HG02938 (cell line): ENCODE data around the gene TASP1.

Experiments
- ATAC-seq: cut with Tn5 transposase; IDR thresholded peaks from one replicate; pipeline ENCODE4 v1.9.1; 2021; ENCODE audit warnings: mild to moderate bottlenecking, moderate library complexity; ENCODE audit not compliant: unreplicated experiment

The TASP1 gene

DNA sequence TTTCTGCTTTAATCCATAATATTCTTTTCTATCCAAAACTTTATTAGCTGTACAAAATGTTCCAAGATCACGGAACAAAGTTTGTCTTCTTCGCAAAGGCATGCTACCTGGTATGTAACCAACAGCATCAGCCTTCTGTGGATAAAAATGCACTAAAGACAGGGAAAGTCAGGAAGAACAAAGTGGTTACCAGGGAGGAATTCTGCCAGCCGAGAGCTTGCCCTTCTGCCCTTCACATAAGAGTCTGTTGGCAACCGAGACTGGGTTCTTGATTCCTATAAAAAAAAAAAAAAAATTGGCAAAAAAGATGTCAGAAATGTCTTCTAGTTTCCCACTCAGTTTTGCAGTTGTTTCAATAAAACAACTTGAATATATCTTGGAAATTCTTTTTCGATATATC lies 58.0 kb downstream of the TASP1 start:
- ATAC-seq: no peak

GRCh38 chr20:13574071-13574470 lies 64.7 kb downstream of the TASP1 start:
- no peak for ATAC-seq

GRCh38 chr20:13571662-13572061 lies 67.1 kb downstream of the TASP1 start:
- no peak for ATAC-seq

DNA sequence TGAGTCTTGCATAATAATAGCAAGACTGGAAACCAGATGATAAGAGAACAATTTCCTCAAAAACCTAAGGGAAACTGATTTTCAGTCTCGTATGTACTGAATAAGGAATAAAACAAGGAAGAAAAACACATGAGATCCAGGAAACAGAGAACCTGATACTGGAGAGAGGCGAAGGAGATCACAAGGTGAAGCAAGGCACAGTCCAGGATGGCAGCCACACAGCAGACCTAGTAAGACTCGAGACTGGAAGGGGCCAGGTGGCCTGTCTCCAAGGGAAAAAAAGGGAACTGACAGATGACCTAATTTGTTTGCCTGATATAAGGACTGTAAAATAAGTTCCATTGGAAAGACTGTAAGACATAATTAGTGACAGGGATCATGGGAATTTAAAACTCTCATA lies 71.1 kb downstream of the TASP1 start:
- ATAC-seq: no peak

DNA sequence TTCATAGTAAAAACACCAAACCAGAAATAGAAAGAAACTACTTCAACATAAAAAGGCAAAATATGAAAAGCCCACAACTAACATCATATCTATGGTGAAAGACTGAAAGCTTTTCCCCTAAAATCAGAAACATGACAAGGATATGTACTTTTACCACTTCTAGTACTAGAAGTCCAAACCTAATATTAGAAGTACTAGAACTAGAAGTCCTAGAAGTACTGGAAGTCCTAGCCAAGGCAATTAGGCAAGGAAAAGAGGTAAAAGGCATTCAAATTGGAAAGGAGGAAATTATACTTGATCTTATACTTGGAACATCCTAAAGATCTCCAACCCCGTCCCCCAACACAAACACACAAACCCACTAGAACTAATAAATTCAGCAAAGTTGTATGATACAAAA lies 74.9 kb downstream of the TASP1 start:
- no peak for ATAC-seq

DNA sequence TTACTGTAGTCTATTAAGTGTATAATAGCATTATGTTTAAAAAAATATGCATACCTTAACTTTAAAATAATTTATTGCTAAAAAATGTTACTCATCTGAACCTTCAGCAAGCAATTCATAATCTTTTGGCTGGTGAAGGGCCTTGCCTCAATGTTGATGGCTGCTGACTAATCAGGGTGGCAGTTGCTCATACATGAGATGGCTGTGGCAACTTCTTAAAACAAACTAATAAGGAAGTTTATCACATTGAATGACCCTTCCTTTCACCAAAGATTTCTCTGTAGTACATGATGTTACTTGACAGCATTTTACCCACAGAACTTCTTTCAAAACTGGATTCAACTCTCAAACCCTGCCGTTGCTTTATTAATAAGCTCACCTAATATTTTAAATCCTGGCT lies 84.0 kb downstream of the TASP1 start:
- no peak for ATAC-seq

DNA sequence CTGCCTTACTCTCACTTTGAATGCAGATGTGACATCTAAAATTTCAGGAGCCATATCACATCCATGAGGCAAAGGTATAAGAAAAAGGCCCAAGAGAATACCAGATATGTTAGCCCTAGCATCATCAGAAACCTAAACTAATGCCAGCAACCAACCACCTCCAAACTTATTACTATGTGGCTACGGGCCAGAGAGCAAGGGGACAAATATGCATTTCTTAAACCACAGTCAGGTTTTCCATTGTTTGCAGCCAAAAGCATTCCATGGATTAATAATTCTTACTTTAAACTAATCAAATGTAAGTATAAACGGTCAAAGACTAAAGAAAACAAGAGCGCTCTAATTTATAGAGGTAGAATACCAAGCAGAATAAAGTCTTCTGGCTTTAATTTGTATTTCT lies 84.7 kb downstream of the TASP1 start:
- ATAC-seq: no peak

GRCh38 chr20:13552061-13552460 lies 86.7 kb downstream of the TASP1 start:
- ATAC-seq: no peak

DNA sequence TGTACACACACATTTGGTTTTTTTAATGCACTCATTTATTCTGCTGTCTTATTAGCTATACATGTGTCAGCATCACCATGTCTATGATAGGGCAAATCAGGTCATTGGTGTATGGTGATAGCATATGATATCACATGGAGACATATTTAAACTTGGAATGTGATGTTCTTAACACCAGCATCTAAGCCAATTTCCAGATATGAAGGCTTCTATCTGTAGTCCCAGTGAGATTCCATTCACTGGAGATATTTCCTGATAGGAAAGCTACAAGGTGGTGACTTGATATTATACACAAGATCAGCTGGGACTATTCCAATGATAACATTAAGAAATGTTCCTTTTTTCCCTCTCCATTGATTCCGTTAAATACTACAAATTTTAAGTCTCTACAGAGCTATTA lies 89.3 kb downstream of the TASP1 start:
- ATAC-seq: no peak

- peak; percentile 79 for ATAC-seq
Measured at GRCh38 chr20:13546497-13547131, 92.1 kb downstream of the TASP1 start.

- ATAC-seq: no peak
Measured at GRCh38 chr20:13545790-13546189, 92.9 kb downstream of the TASP1 start.

DNA sequence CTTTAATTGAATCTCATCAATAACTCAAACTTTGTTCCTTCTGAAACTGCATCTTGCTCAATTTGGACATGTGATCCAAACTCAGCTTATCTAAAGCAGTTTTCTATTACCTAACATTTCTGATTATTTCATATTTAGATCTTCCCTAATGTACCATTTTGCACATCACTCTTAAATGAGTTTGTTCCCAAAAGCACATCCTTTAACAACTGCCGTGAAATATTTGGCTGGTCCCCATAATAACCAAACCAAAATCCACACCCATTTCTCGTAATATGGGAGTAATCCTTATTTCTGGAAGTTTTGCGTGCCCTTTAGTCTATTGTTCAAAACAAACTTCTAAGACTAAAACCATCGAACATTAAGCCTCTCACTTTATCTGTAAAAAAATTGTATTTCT lies 94.9 kb downstream of the TASP1 start:
- ATAC-seq: no peak

- ATAC-seq: no peak
Measured at GRCh38 chr20:13535627-13536026, 103.1 kb downstream of the TASP1 start.

DNA sequence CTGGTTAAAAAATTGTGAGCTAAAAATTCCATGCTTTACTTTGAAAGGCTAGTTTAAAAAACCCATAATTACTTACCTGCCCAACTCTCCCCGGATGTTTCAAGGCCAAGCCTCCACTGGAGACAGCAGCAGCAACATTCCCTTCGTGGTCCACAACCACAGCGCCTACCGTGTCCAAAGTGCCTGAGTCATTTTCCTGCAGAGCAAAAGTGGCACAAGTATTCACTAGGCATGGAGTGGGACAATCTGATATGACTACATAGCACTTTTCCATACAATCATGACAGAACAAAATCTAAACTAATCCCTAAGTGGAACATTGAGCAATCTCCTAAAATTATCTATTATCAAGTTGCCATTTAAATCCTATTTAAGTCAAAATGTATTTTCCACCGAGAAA lies 104.8 kb downstream of the TASP1 start:
- ATAC-seq: no peak

DNA sequence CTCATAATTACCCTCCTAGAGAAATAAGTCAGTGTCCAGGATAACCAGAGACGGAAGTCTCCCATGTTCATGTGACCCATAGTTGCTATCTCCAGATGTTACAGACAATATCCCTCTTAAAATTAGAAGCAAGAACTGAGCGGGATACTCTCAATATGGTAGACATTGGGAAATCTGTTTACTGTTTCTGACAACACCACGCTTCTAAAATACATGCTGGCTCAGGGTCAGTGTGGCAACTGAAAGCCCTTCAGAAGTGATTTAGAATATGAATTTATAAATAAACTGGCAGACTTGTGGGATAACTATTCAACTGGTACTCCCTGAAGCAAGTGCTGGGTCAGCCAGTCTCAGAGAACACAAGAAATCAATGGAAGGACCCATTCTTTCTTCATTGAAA lies 108.6 kb downstream of the TASP1 start:
- ATAC-seq: no peak

DNA sequence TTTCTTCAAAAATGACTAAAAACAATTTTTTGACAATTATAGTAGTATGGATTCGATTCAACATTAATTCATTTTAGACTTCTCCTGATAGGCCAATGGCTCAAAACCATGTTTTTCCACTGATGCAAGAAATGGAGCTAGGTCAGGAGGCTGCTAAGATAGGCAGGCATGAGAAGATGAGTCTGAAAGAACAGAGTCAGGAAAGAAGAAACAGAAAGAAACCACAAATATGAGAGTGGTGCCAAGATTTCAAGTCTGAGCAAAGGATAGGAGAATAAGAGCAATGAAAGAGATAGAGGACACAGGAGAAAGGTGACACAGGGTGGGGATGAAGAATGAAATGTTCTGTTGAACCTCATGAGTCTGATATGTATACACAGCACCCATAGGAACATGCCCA lies 112.2 kb downstream of the TASP1 start:
- ATAC-seq: no peak

GRCh38 chr20:13525225-13525940 lies 113.3 kb downstream of the TASP1 start:
- ATAC-seq: no peak

GRCh38 chr20:13524339-13524738 lies 114.4 kb downstream of the TASP1 start:
- ATAC-seq: no peak

DNA sequence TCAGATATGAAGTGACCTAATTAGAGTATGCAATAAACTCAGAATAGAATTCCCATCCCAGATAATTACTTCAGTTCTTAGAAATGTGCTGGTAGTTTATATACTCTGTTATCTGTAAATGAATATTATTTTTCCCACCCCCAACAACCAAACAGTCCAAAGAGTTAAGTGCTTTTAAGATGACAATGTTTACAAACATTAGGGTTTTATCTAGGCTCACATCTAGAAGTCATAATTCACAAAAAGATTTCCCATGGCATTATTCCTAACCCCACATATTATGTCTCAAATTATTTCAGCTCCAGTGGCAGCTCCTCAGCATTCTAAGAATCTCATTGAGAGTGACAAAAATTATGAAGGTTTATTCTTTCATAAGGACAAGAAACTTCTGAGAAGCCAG lies 120.9 kb downstream of the TASP1 start:
- ATAC-seq: no peak

DNA sequence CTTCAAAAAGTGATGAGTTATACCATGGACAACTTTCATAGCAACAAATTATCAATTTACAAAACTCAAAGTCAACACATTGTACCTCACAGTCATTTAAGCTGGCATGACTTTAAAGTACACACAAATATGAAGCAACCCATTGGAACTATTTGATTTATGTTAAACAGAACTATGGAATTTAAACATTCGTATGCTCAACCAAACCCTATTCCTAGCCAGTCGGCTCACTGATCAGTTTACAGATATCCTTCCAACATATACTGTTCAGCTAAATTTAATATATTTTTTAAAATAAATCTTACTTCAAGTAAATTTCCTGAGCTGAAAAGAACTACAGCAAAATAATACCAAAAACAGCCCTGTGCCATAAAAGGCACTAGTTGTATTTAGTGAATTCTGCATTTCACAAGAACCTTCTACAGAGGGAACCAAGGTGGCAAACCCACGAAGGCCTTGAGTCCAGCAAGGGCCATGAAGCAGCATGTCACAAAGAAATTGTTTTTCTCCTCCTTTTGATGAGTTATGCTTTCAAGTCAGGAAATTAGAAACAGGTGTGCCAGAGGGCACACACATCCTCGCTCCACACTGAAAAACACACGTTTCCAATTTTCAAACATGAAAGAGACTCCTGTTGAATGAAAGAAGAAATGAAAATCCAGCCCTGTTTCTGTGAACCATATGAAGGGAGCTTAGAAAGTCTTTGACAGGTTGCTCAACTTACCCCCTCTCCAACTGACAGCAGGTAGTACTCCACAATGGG lies 122.8 kb downstream of the TASP1 start:
- no peak for ATAC-seq

- no peak for ATAC-seq
Measured at GRCh38 chr20:13515291-13515690, 123.4 kb downstream of the TASP1 start.

- no peak for ATAC-seq
Measured at GRCh38 chr20:13510837-13511488, 127.8 kb downstream of the TASP1 start.
